GM13977 (cell line): ENCODE measurements around the gene TBC1D9.
"Not testable (repeated sequence)": the region's sequence is repeated elsewhere in the genome, so short reads cannot be mapped to it uniquely, and the experiment has no call there.

ENCODE experiments used
- DNase-seq: peaks from one replicate; pipeline ENCODE4 v3.0.0; 2012; ENCODE audit warnings: low spot score
- in situ Hi-C: fragments of 300-500 bp; cut with MboI; formaldehyde crosslinking; loops from one replicate; pipeline ENCODE4 v1.12.0; 2022; ENCODE audit warnings: low sequenced_read_pairs, low pct_unique_long_range_greater_than_20kb, mixed read lengths, inconsistent platforms; ENCODE audit not compliant: unreplicated experiment
- TF ChIP-seq, protein P1 (sequence below): IDR thresholded peaks from 2 replicates; pipeline ENCODE4 v1.5.1; 2012; ENCODE audit warnings: mild to moderate bottlenecking, control low read depth; ENCODE audit not compliant: insufficient read depth; ENCODE audit errors: extremely low read depth, missing control alignments

TBC1D9 gene

GRCh38 chr4:140755774-140756318, 339 bp downstream of the TBC1D9 start:
- in situ Hi-C loops, result no loop called here
- TF ChIP-seq, protein P1, sequence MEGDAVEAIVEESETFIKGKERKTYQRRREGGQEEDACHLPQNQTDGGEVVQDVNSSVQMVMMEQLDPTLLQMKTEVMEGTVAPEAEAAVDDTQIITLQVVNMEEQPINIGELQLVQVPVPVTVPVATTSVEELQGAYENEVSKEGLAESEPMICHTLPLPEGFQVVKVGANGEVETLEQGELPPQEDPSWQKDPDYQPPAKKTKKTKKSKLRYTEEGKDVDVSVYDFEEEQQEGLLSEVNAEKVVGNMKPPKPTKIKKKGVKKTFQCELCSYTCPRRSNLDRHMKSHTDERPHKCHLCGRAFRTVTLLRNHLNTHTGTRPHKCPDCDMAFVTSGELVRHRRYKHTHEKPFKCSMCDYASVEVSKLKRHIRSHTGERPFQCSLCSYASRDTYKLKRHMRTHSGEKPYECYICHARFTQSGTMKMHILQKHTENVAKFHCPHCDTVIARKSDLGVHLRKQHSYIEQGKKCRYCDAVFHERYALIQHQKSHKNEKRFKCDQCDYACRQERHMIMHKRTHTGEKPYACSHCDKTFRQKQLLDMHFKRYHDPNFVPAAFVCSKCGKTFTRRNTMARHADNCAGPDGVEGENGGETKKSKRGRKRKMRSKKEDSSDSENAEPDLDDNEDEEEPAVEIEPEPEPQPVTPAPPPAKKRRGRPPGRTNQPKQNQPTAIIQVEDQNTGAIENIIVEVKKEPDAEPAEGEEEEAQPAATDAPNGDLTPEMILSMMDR, result peak; percentile 0
- peak; percentile 63 for DNase-seq

- in situ Hi-C loops, result no loop called here
- TF ChIP-seq, protein P1, result no peak
- DNase-seq, result no peak
Observed at GRCh38 chr4:140754918-140755773, 1.0 kb downstream of the TBC1D9 start.

DNA sequence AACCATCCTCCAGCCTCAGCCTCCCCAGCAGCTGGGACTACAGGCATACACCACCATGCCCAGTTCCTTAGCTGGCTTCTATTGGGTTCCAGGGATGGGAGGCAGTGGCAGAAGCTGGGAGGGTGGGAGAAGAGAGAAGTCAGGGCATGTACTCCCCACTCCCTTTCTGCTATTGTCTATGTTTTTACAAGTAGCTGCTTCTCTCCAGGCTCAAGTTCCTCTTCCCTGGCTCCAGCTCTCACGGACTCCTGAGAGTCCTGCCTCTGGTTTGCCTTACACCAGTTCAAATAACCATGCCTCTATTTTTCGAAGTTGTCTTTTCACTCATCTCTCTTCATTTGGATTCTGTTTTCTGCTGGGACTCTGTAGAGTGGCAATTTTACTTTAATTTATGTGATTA, 2.9 kb downstream of the TBC1D9 start:
- in situ Hi-C loops, result no loop called here
- DNase-seq, result no peak
- TF ChIP-seq, protein P1, result no peak

DNA sequence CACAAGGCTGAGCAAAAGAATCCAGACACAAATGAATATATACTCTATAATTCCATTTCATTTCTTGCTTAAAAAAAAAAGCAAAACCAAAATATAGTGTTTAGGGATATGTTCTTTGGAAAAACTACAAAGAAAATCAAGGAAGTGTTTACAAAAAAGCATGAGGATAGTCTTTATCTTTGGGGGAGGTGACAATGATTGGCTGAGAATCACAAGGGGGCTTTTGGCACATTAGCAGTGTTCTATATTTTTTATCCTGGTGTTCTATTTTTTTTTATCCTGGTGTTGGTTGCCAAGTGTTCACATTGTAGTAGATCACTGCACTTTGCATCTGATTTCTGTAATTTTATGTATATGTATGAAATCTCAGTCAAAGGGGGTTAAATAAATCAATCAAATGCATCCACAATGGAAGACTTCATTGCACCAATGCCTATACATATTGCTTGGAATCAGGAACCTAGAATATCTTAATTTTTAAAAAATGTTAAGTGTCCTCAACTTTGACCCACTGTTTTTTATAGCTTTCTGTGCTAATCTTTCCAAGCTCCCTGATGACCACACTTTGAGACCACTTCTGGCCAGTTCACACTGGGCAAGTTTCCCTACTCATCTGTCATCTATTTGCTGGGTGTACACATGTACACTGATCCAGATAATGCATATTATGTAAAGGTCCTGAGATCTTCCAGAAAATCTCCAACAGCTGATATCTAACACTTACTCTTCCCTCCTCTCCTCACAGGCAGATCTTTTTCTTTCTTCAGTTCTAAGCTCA, 3.7 kb downstream of the TBC1D9 start:
- in situ Hi-C loops, result no loop called here
- TF ChIP-seq, protein P1, result no peak
- DNase-seq, result no peak

DNA sequence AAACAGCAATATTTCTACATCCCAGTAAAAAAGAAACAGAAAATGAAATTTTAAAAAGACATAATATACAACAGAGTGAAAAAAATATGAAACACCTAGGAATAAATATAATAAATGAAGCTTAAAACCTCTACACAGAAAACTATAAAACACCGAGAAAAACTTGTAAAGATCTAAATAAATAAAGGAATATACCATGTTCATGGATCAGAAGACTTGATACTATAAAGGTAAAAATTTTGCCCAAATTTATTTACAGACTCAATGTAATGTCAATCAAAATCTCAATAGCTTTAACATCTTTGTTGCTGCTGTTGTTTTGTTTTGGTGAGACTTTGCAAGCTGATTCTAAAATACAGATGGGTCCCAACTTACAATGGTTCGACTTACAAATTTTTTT, 5.7 kb downstream of the TBC1D9 start:
- in situ Hi-C loops, result no loop called here
- TF ChIP-seq, protein P1, result no peak
- no peak for DNase-seq

DNA sequence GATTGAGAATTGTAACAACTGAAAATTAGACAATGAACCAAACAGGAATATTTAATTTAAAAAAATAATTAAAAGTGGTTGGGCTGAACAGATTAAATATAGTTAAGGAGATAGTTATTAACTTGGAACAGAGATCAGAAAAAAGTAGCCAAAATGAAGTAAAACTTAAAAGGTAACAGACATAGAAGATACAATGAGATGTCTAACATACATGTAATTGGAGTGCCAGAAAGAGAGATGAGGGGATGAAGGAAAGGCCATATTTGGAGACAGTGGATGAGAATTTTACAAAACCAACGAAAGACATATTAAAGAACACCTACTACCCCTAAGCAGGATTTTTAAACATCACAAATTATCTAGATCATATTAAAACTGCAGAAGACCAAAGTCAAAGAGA, 8.0 kb downstream of the TBC1D9 start:
- no peak for DNase-seq
- in situ Hi-C loops, result loop anchor here (25.0 kb wide), 1 partner anchor 89 kb away; no protein-coding TSS in a partner anchor
- TF ChIP-seq, protein P1, result no peak

DNA sequence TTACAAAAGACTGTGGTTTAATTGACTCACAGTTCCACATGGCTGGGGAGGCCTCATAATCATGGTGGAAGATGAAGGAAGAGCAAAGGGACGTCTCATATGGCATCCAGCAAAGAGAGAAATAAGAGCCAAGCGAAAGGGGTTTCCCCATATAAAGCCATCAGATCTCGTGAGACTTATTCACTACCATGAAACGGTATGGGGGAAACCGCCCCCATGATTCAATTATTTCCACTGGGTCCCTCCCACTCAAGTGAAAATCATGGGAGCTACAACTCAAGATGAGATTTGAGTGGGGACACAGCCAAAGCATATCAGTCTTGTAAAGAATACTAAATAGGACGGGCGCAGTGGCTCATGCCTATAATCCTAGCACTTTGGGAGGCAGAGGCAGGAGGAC, 9.6 kb downstream of the TBC1D9 start:
- DNase-seq, result not testable (repeated sequence)
- in situ Hi-C loops, result loop anchor here (25.0 kb wide), 1 partner anchor 91 kb away; no protein-coding TSS in a partner anchor
